SK-N-MC (cell line): ENCODE results near the gene GAS6.

Experiments used
- DNase-seq: peaks from one replicate; pipeline ENCODE4 v3.0.0-alpha.2; 2011; ENCODE audit warnings: low read depth, low spot score
- H3K27ac ChIP-seq: fragments of 200-600 bp; sonication (generic); 2 replicates; pipeline ENCODE4 v1.5.1; 2016; ENCODE audit warnings: mixed run types
- H3K36me3 ChIP-seq: fragments of 200-600 bp; sonication (generic); 2 replicates; pipeline ENCODE4 v1.6.1; 2017; ENCODE audit warnings: antibody characterized with exemption, low read length, mixed read lengths; ENCODE audit not compliant: insufficient read depth
- H3K4me3 ChIP-seq: fragments of 200-600 bp; sonication (generic); 2 replicates; pipeline ENCODE4 v1.5.1; 2016
- H3K9ac ChIP-seq: fragments of 200-600 bp; sonication (generic); 2 replicates; pipeline ENCODE4 v1.8.0; 2017; ENCODE audit warnings: mixed run types, mixed read lengths; ENCODE audit not compliant: insufficient read length
- H3K9me3 ChIP-seq: fragments of 200-600 bp; sonication (generic); 2 replicates; pipeline ENCODE4 v1.6.1; 2017; ENCODE audit warnings: low read depth, mild to moderate bottlenecking, antibody characterized with exemption, low read length, moderate library complexity, mixed read lengths
- EZH2 ChIP-seq: fragments of 200-600 bp; sonication (generic); IDR thresholded peaks from one replicate; pipeline ENCODE4 v1.6.1; 2017; ENCODE audit warnings: antibody characterized with exemption
- FOXP2 ChIP-seq: optimal IDR thresholded peaks from 2 replicates; pipeline ENCODE3; 2011; ENCODE audit warnings: mild to moderate bottlenecking, moderate library complexity; ENCODE audit not compliant: insufficient read depth; ENCODE audit errors: extremely low read length, control extremely low read depth
- POLR2AphosphoS5 ChIP-seq: IDR thresholded peaks from 2 replicates; pipeline ENCODE4 v1.6.1; 2012; ENCODE audit warnings: mild to moderate bottlenecking, low read depth, low read length, borderline replicate concordance

Gene GAS6

DNA sequence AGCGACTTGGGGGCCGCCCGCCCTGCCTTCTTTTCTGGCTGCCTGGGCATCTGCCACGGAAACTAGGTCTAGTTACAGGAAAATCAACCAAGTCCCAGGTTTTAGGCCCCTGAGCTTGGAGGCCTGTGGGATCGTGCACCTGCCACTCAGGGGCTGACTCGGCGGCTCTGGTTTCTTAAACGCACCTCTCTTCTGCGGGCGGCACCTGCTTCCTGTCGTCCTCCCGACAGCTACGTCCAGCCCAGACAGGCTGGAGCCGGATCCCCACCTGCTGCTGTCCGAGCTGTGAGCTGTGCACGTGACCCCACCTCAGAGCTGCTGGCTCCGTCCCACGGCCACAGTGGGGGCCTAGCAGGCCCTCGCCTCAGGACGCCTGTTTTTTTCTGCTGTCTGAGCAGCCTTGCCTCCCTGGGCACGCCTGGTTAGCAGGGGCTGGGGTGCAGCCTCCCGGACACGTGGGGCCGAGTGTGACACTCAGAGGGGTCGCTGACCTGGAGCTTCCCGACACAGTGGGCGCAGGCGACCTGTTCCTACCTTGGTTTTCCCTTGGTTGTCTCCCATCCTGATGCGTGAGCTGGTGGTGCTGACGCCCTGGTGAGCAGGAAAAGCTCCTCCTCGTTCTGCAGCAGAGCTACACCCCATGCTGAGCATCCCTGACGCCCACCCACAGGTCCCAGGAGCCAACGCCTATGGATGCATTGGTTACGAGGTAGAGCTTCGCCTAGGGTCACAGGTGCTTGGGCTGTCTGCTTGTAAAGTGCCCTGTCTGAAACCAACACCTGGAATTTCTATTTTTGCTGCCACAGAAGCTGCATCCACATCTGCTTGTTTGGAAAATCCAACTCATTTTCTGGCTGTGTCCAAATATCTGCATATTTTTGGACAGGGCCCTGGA lies 87.4 kb downstream of the GAS6 start:
- Histone ChIP-seq H3K9ac (no peak overlapping the region), H3K36me3 (no peaks in the 10 kb centered on the region), H3K27ac (no peak overlapping the region), H3K4me3 (no peak overlapping the region), H3K9me3 (no peaks in the 10 kb centered on the region)
- no peak for TF ChIP-seq POLR2AphosphoS5
- no peak for DNase-seq

DNA sequence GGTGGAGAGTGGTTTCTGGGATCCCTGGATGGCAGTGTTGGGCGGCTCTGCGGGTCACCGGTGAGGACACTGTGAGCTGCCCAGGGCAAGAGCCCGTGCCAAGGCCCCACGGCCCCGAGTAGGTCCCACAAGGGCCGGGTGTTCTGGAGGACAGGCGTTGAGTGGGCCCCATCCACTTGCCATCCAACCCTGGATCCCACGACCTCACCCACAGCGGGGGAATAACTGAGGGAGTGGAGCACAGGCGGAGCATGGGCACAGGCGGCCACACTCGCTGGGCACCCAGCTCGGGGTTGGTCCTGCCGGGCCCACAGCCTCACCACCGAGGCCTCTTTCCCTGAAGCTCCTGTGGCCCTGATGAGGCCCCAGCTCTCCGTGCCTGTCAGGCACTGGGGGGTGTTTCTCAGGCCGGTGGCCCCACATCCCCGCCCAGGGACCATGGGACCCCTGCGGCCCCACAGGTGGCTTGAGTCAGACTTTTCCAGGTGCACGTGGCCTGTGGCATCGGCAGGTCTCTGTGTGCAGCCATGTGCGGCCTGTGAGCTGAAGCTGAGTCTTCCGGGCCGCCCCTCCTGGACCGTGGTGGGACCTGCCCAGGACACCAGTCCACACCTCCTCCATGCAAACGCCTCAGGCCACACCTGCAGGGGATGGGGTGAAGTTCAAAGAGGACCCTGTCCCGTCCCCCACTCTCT lies 88.3 kb downstream of the GAS6 start:
- TF ChIP-seq POLR2AphosphoS5 (no peak), EZH2 (no peak), FOXP2 (no peak)
- H3K4me3 ChIP-seq, result no peak overlapping the region
- H3K27ac ChIP-seq, result no peak overlapping the region
- H3K9me3 ChIP-seq, result no peaks in the 10 kb centered on the region
- no peaks in the 10 kb centered on the region for H3K36me3 ChIP-seq
- no peak for DNase-seq
- H3K9ac ChIP-seq, result no peak overlapping the region

GRCh38 chr13:113774177-113775107 lies 89.4 kb downstream of the GAS6 start:
- no peak for DNase-seq
- H3K27ac ChIP-seq, result no peak overlapping the region
- H3K36me3 ChIP-seq, result no peaks in the 10 kb centered on the region
- TF ChIP-seq EZH2 (no peak), POLR2AphosphoS5 (no peak), FOXP2 (no peak)
- H3K9me3 ChIP-seq, result no peaks in the 10 kb centered on the region
- no peak overlapping the region for H3K4me3 ChIP-seq
- H3K9ac ChIP-seq, result no peak overlapping the region

DNA sequence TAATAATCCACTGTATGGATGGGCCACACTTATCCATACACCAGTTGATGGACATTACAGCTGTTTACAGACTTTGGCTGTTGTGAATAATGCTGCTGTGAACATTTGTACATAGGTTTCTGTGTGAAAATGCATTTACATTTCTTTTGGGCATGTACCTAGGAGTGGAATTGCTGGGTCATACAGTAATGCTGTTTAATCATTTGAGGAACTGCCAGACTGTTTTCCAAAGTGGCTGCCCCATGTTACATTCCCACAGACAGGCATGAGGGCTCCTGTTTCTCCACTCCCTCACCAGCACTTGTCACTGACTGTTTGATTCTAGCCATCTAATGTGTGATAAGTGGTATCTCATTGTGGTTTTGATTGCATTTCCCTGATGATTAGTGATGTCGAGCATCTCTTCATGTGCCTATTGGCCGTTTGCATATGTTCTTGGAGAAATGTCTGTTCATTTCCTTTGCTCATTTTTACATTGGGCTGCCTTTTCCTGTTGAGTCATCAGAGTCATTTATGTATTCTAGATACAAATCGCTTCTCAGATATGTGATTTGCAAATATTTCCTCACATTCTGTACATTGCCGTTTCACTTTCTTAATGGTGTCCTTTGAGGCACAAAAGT lies 92.1 kb downstream of the GAS6 start:
- Histone ChIP-seq H3K9me3 (no peaks in the 10 kb centered on the region), H3K36me3 (no peaks in the 10 kb centered on the region), H3K27ac (no peak overlapping the region), H3K4me3 (no peak overlapping the region), H3K9ac (no peak overlapping the region)
- no peak for DNase-seq
- TF ChIP-seq EZH2 (no peak), FOXP2 (no peak), POLR2AphosphoS5 (no peak)

DNA sequence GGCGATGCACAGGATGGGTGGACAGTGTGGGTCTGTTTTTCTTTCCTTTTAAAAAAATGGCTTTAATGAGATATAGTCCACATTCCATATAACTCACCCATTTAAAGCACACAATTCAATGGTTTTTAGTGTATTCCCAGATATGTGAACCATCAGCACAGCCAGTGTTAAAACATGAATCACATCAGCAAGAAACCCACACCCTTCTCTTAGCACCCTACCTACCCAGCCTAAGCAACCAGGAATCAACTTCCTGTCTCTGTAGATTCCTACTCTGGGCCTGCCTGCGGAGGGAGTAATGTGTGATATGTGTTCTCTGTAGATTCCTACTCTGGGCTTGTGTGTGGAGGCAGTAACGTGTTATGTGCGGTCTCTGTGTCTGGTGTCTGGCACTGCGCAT lies 92.9 kb downstream of the GAS6 start:
- TF ChIP-seq POLR2AphosphoS5 (no peak), FOXP2 (no peak), EZH2 (no peak)
- Histone ChIP-seq H3K9ac (no peak overlapping the region), H3K4me3 (no peak overlapping the region), H3K9me3 (no peaks in the 10 kb centered on the region), H3K27ac (no peak overlapping the region), H3K36me3 (no peaks in the 10 kb centered on the region)
- no peak for DNase-seq
